ENCODE data around the gene TTYH1. TPM values are rescaled to one million over a fixed set of nuclear protein-coding genes. Genes with fewer than 3 reads are reported as not detected.

Gene TTYH1
- total and polyA plus RNA-seq, 2 donors (not counting 1 experiment from before 2014, with no cell fraction given): not detected

GRCh38 chr19:54485851-54486250 lies 70.6 kb downstream of the TTYH1 start:
- Histone ChIP-seq H3K9me3 (ENCODE audit: control insufficient read depth, insufficient read depth, low read depth, low read length) (no peaks in the 10 kb centered on the region), H3K27me3 (ENCODE audit: control insufficient read depth, insufficient read depth, low read length) (no peaks in the 10 kb centered on the region), H3K79me2 (ENCODE audit: control insufficient read depth, insufficient read depth, low read length) (no peaks in the 10 kb centered on the region), H2AFZ (ENCODE audit: low read length) (no peak overlapping the region), H4K20me1 (ENCODE audit: control insufficient read depth, extremely low read depth, insufficient read depth, low read length) (no peaks in the 10 kb centered on the region), H3K4me1 (ENCODE audit: control insufficient read depth, extremely low read depth, insufficient read depth, low read length) (no peaks in the 10 kb centered on the region), H3K27ac (ENCODE audit: insufficient read depth, low read length) (no peak overlapping the region), H3K9ac (ENCODE audit: insufficient read depth, low read length) (no peak overlapping the region), H3K4me2 (ENCODE audit: extremely low read depth, insufficient read depth, low read length) (no peak overlapping the region), H3K36me3 (ENCODE audit: control insufficient read depth, insufficient read depth, low read length) (no peaks in the 10 kb centered on the region), H3K4me3 (replicated peaks in 1 of 4; ENCODE audit: control extremely low read depth in 1 of 4, insufficient read depth in 1 of 4, low read depth in 3 of 4, low read length in 4 of 4) (no peak overlapping the region)
- DNase-seq (ENCODE audit: low read depth in 2 of 2): no peak
- no peak for TF ChIP-seq EZH2 (IDR thresholded peaks at IDR 0.05; ENCODE audit: low read length, missing control alignments)
- TF ChIP-seq CTCF (conservative IDR thresholded peaks at IDR 0.05 in 1 of 2, IDR thresholded peaks at IDR 0.05 in 1 of 2; ENCODE audit: low read depth in 1 of 2, low read length in 2 of 2): no peak

Other genes with a start within 250 kb of the TTYH1 start
- 0.26 and 0.33 TPM in 2 replicates for gene TMC4, start 242.3 kb upstream of the TTYH1 start, total RNA-seq
- 0.25 and 0.59 TPM in 2 replicates for gene TMC4, start 242.3 kb upstream of the TTYH1 start, polyA plus RNA-seq
- 25.2 and 41.1 TPM in 2 replicates for gene MBOAT7, start 225.9 kb upstream of the TTYH1 start, total RNA-seq
- gene MBOAT7, start 225.9 kb upstream of the TTYH1 start, polyA plus RNA-seq: 28.6 and 42.0 TPM in 2 replicates
- 57.8 and 61.6 TPM in 2 replicates for gene TSEN34, start 224.2 kb upstream of the TTYH1 start, total RNA-seq
- gene TSEN34, start 224.2 kb upstream of the TTYH1 start, polyA plus RNA-seq: 22.5 and 30.5 TPM in 2 replicates
- 2,583 and 2,622 TPM in 2 replicates for gene RPS9, start 214.6 kb upstream of the TTYH1 start, total RNA-seq
- gene RPS9, start 214.6 kb upstream of the TTYH1 start, polyA plus RNA-seq: 1,242 and 1,509 TPM in 2 replicates
- not detected in 2 replicates for gene LILRB3, start 192.5 kb upstream of the TTYH1 start, total RNA-seq
- gene LILRB3, start 192.5 kb upstream of the TTYH1 start, polyA plus RNA-seq: not detected in 2 replicates
- gene LILRA6, start 172.7 kb upstream of the TTYH1 start, total RNA-seq: not detected in 2 replicates
- not detected in 2 replicates for gene LILRA6, start 172.7 kb upstream of the TTYH1 start, polyA plus RNA-seq
- not detected in 2 replicates for gene LILRB5, start 158.2 kb upstream of the TTYH1 start, total RNA-seq
- not detected in 2 replicates for gene LILRB5, start 158.2 kb upstream of the TTYH1 start, polyA plus RNA-seq
- gene LILRB2, start 134.4 kb upstream of the TTYH1 start, total RNA-seq: not detected in 2 replicates
- not detected in 2 replicates for gene LILRB2, start 134.4 kb upstream of the TTYH1 start, polyA plus RNA-seq
- not detected in 2 replicates for gene LILRA5, start 102.3 kb upstream of the TTYH1 start, total RNA-seq
- not detected in 2 replicates for gene LILRA5, start 102.3 kb upstream of the TTYH1 start, polyA plus RNA-seq
- not detected in 2 replicates for gene LILRA4, start 76.3 kb upstream of the TTYH1 start, total RNA-seq
- gene LILRA4, start 76.3 kb upstream of the TTYH1 start, polyA plus RNA-seq: not detected in 2 replicates
- not detected in 2 replicates for gene LAIR1, start 50.5 kb upstream of the TTYH1 start, total RNA-seq
- gene LAIR1, start 50.5 kb upstream of the TTYH1 start, polyA plus RNA-seq: not detected in 2 replicates
- 20.8 and 32.4 TPM in 2 replicates for gene LENG8, start 33.7 kb downstream of the TTYH1 start, total RNA-seq
- 11.0 and 12.7 TPM in 2 replicates for gene LENG8, start 33.7 kb downstream of the TTYH1 start, polyA plus RNA-seq
- 14.6 and 16.7 TPM in 2 replicates for gene LENG9, start 48.3 kb downstream of the TTYH1 start, total RNA-seq
- 0.46 and 0.84 TPM in 2 replicates for gene LENG9, start 48.3 kb downstream of the TTYH1 start, polyA plus RNA-seq
- gene CDC42EP5, start 57.8 kb downstream of the TTYH1 start, total RNA-seq: 14.7 and 15.9 TPM in 2 replicates
- gene CDC42EP5, start 57.8 kb downstream of the TTYH1 start, polyA plus RNA-seq: 3.4 and 7.2 TPM in 2 replicates
- gene LAIR2, start 87.4 kb downstream of the TTYH1 start, total RNA-seq: not detected in 2 replicates
- not detected in 2 replicates for gene LAIR2, start 87.4 kb downstream of the TTYH1 start, polyA plus RNA-seq
- gene LILRA2, start 158.3 kb downstream of the TTYH1 start, total RNA-seq: not detected in 2 replicates
- gene LILRA2, start 158.3 kb downstream of the TTYH1 start, polyA plus RNA-seq: not detected in 2 replicates
- gene LILRA1, start 178.2 kb downstream of the TTYH1 start, total RNA-seq: not detected in 2 replicates
- gene LILRA1, start 178.2 kb downstream of the TTYH1 start, polyA plus RNA-seq: not detected in 2 replicates
- not detected in 2 replicates for gene LILRB1, start 215.0 kb downstream of the TTYH1 start, total RNA-seq
- not detected in 2 replicates for gene LILRB1, start 215.0 kb downstream of the TTYH1 start, polyA plus RNA-seq
- not detected in 2 replicates for gene LILRB4, start 247.5 kb downstream of the TTYH1 start, total RNA-seq
- gene LILRB4, start 247.5 kb downstream of the TTYH1 start, polyA plus RNA-seq: not detected in 2 replicates

Data from fibroblast of lung (primary cell).